ENCODE data around the gene KCNH3.
A peak's percentile ranks its signal among the peaks of the same experiment; 100 is the strongest.

KCNH3 gene

DNA sequence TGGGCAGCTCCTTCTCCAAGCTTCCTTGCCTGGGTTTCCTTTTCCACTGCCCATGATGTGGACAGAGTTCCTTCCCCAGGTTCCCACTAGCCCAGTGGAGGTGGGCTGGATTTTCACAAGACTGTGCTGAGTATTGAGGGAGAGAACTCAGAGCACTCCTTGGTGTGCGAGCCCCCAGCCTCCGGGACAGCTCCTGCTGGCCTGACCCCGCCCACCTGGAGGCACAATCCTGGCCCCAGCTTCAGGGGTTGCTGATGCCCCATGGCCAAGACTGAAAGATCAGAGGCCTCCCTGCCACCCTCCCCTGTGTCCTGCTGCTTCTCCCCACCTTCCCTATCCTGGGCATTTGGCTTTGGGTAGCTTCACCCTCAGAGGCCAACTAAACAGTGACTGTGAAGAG is 7.7 kb downstream of the KCNH3 start:
- no peak for DNase-seq

GRCh38 chr12:49547090-49547690 is 8.4 kb downstream of the KCNH3 start:
- DNase-seq, result no peak

DNA sequence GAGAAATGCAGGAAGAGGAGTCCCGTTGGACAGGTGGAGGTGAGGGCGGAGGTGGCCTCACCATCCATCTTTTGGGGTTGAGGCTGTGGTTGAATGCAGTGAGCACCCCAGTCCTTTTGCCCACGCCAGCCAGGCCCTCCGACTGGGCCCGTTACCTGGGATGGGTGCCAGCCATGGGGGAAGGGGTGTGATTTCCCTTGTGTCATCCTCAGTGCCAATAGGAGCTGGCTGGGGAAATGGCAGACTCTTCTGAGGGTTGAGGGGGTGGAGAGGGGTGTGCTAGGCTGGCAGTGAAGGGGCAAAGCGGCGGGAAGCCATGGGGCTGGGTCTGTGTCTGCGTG is 9.6 kb downstream of the KCNH3 start:
- DNase-seq, result no peak

DNA sequence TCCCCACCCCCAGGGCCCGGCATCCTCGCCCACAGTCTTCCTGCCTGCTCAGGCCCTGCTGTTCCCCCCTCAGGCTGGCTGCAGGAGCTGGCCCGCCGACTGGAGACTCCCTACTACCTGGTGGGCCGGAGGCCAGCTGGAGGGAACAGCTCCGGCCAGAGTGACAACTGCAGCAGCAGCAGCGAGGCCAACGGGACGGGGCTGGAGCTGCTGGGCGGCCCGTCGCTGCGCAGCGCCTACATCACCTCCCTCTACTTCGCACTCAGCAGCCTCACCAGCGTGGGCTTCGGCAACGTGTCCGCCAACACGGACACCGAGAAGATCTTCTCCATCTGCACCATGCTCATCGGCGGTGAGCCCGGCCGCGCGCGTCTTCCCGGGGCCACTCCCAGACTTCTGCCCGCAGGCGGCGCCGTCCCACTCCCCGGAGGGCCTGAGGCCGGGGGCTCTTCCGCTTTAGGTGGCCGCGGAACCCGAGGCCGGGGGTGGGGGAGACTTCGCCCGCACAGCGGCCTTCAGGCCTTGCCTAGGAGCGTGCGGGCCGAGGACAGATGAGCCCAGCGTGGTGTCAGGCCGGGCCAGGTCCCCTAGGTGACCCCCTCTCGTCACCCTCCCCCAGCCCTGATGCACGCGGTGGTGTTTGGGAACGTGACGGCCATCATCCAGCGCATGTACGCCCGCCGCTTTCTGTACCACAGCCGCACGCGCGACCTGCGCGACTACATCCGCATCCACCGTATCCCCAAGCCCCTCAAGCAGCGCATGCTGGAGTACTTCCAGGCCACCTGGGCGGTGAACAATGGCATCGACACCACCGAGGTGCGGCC is 10.2 kb downstream of the KCNH3 start:
- no peak for DNase-seq

- DNase-seq, result peak; percentile 75
These were observed 11.2 kb downstream of the KCNH3 start for GRCh38 chr12:49549735-49550692.

- DNase-seq, result no peak
These were observed 11.9 kb downstream of the KCNH3 start for GRCh38 chr12:49550693-49551252.

GRCh38 chr12:49552014-49552413 is 13.2 kb downstream of the KCNH3 start:
- no peak for DNase-seq

DNA sequence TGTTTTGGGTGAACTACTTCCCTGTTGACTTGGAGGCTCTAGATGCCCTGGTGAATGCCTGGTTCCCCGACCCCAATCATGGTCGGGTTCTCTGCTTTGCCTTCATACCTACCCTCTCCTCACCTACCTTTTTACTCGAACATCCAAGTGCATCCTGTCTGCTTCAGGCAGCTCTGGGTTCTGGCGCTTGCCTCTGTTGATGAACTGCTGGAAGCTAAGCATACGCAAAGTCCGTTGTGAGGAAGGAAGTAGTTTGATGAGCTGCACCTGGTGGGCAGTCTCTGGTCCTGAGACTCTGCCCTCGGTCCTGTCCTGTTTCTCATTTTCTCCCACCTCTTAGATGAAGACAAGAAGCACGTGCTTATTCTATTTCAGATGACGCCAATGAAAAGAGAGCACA is 13.6 kb downstream of the KCNH3 start:
- no peak for DNase-seq

GRCh38 chr12:49552899-49553298 is 14.1 kb downstream of the KCNH3 start:
- no peak for DNase-seq

DNA sequence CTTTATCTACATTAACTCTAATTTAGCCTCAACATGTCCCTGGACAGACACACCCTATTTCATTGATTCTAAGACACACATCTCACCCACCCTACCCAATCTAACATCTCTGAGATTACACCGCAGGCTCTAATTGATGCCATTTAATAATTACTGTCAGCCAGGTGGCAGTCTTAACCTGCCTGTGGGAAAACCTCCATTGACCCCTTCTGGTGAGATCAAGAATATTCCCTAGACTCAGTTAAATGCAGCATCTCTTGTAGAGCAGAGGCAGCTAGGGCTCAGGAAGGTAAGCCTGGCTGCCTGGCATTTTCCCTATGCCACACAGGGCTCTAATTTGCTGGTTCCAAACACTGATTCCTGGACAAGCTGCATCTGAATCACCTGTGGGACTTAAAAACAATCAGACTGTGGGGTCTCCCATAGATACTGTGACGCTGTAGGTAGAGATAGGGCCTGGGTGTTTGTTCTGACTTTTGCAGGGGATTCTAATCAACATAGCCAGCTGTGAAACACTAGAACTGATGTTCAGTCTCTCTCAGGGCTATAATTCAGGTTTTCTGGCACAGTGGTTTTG is 14.8 kb downstream of the KCNH3 start:
- peak; percentile 28 for DNase-seq

- no peak for DNase-seq
These were observed 15.4 kb downstream of the KCNH3 start for GRCh38 chr12:49554266-49554665.

- no peak for DNase-seq
These were observed 17.0 kb downstream of the KCNH3 start for GRCh38 chr12:49555631-49556390.

DNA sequence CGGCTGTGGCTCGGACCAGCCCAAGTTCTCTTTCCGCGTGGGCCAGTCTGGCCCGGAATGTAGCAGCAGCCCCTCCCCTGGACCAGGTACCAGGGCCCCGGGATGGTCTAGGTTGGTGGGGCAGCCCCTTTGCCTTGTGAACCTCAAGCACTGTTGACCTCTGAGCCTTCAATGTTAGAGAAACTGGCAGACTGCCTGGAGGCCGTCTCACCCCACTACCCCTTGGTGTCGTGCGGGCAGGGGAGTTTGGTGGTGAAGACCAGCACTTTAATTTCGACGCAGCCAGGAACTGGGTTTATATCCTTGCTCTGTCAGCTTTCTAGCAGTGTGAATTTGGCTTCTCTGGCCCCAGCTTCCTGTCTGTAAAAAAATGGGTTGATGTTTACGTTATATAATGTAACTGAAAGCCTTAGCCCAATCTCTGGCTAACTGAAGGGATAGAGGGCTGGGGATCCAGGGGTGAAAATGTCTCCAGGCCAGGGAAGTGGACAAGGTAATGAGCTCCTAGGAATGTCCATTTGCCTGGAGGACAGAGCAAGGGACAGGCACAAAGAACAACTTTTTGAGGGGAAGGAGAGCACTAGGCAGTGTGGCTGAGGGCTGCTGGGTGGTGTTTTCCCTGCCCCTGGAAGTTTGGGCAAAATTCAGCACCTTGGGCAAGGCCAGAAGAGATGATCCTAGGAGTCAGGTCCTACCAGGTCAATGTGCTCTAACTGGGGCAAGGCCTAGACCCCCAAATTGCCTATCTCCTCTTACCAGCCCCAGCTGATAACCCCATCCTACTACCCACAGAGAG is 17.8 kb downstream of the KCNH3 start:
- DNase-seq, result no peak

DNA sequence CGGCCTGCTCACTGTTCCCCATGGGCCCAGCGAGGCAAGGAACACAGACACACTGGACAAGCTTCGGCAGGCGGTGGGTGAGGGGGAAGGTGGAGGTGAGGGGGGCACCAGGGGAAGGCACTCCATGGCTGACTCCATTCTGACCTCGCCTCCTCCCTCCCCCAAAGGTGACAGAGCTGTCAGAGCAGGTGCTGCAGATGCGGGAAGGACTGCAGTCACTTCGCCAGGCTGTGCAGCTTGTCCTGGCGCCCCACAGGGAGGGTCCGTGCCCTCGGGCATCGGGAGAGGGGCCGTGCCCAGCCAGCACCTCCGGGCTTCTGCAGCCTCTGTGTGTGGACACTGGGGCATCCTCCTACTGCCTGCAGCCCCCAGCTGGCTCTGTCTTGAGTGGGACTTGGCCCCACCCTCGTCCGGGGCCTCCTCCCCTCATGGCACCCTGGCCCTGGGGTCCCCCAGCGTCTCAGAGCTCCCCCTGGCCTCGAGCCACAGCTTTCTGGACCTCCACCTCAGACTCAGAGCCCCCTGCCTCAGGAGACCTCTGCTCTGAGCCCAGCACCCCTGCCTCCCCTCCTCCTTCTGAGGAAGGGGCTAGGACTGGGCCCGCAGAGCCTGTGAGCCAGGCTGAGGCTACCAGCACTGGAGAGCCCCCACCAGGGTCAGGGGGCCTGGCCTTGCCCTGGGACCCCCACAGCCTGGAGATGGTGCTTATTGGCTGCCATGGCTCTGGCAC is 18.5 kb downstream of the KCNH3 start:
- no peak for DNase-seq

GRCh38 chr12:49557917-49558215 is 19.0 kb downstream of the KCNH3 start:
- no peak for DNase-seq

- DNase-seq, result no peak
These were observed 19.7 kb downstream of the KCNH3 start for GRCh38 chr12:49558526-49558925.

GRCh38 chr12:49559011-49559675 is 20.3 kb downstream of the KCNH3 start:
- DNase-seq, result no peak

- no peak for DNase-seq
These were observed 21.9 kb downstream of the KCNH3 start for GRCh38 chr12:49560695-49561094.

GRCh38 chr12:49562233-49562632 is 23.4 kb downstream of the KCNH3 start:
- DNase-seq, result no peak

GRCh38 chr12:49562831-49563230 is 24.0 kb downstream of the KCNH3 start:
- no peak for DNase-seq
